GM19193 (cell line): ENCODE results near the gene AQP10.

ENCODE experiments used
- POLR2A ChIP-seq: IDR thresholded peaks from 4 replicates; pipeline ENCODE4 v1.6.1; 2011; ENCODE audit not compliant: insufficient read depth, insufficient read length; ENCODE audit errors: extremely low read depth

AQP10 gene

DNA sequence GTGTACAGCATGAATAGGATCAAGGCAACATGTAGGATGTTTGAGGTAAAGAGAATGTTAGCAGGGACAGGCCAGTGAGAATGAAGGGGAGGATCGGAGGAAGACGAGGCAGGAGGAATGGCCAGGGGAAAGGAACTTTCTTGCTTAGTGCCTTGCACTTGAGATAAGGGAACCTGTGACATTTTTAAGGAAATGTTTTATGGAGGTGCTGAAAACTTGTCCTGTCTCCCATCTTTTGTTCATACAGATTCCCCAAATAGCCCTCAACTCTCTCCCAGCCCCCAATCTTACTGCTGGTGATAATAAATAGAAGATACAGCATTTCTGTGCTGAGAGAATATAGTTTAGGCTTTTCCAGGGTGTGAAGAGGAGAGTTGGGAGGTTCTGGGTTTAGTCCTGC lies 18.0 kb downstream of the AQP10 start:
- TF ChIP-seq POLR2A, result no peak

DNA sequence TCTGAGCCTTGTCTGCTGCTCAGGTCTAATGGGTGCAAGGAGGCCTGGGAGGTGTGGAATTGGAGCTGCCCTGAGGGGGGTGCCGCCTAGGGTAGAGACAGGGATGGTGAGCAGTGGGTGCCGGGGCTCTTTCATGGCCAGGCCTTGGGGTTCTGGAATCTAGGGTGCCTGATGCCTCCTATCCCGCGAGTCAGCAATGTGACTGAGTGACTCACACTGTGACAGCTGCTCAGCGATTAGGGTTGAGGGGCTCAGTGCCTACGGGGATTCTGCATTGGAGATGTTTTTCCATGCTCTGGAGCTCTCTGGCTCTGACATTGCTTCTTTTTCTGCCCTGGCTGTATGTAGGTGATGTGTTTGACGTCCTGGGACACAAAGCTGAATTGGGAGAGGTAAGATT lies 21.2 kb downstream of the AQP10 start:
- TF ChIP-seq POLR2A, result no peak

DNA sequence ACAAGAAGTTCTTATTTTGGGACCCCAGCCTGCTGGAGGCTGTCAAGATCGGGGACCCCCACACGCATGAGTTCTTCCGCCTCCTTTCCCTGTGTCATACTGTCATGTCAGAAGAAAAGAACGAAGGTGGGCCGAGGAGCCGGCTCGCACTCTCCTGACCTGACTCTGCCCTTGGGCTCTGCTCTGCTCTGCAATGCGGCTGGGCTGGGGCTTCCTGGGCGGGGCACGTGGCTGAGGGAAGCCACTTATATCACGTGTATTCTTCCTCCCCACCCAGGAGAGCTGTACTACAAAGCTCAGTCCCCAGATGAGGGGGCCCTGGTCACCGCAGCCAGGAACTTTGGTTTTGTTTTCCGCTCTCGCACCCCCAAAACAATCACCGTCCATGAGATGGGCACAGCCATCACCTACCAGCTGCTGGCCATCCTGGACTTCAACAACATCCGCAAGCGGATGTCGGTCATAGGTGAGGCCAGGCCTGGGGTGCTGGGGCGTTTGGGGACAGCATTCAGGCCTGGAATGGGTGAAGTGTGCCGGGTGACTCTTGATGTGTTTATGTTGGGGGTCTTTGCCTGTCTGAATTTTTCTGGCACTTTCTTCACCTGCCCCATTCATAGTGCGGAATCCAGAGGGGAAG lies 22.1 kb downstream of the AQP10 start:
- no peak for TF ChIP-seq POLR2A

DNA sequence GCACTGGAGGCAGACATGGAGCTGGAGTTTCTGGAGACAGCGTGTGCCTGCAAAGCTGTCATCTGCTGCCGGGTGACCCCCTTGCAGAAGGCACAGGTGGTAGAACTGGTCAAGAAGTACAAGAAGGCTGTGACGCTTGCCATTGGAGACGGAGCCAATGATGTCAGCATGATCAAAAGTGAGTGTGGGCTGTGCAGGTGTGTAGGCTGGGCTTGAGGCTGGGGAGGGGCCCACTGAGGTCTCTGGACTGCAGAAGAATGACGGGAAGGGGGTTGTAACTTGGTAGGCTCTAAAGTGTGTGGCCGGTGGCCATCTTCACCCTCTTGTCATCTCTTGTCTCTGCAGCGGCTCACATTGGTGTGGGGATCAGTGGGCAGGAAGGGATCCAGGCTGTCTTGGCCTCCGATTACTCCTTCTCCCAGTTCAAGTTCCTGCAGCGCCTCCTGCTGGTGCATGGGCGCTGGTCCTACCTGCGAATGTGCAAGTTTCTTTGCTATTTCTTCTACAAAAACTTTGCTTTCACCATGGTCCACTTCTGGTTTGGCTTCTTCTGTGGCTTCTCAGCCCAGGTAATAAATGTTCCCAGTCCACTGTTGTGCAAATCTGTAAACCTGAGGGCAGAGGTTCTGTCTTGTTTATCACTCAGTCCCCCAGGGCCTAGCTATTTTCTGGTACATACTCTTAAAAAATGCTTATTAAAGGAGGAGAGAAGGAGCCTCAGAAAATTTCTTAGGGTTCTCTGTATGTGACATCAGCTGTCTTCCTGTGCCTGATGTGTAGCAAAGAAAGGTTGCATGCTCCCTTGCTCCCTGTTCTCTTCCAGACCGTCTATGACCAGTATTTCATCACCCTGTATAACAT lies 24.3 kb downstream of the AQP10 start:
- no peak for TF ChIP-seq POLR2A

DNA sequence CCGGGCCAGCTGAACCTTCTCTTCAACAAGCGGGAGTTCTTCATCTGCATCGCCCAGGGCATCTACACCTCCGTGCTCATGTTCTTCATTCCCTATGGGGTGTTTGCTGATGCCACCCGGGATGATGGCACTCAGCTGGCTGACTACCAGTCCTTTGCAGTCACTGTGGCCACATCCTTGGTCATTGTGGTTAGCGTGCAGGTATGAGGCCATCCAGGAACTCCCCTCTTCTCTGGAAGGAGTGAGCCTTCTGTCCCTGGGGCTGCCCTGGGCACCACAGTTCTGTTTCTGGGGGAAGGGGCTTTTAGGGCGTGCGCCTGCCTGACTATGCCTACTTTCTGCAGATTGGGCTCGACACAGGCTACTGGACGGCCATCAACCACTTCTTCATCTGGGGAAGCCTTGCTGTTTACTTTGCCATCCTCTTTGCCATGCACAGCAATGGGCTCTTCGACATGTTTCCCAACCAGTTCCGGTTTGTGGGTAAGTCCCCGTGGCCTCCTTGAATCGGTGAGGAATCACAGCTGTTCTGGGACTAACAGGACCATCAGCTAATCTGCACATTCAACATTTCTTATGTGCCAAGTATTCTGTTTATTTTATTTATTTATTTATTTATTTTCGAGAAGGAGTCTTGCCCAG lies 25.5 kb downstream of the AQP10 start:
- TF ChIP-seq POLR2A, result no peak

DNA sequence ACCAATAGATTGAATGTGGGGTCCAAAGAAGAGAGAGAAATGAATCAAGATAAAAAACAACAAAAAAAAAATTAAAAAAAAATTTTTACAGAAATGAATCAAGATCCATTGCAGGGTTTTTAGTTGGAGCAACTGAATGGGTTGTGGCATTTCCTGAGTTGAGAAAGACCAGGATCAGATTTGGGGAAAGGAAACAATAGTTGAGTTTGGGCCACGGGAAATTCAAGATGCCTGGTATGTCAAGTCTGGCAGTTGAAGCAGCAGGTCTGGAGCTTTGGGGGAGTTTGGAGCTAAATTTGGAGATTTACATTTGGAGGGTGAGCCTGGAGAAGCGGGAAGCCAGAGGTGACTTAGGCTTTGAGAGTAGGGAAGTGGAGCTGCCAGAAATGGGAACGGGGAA lies 27.1 kb downstream of the AQP10 start:
- no peak for TF ChIP-seq POLR2A

DNA sequence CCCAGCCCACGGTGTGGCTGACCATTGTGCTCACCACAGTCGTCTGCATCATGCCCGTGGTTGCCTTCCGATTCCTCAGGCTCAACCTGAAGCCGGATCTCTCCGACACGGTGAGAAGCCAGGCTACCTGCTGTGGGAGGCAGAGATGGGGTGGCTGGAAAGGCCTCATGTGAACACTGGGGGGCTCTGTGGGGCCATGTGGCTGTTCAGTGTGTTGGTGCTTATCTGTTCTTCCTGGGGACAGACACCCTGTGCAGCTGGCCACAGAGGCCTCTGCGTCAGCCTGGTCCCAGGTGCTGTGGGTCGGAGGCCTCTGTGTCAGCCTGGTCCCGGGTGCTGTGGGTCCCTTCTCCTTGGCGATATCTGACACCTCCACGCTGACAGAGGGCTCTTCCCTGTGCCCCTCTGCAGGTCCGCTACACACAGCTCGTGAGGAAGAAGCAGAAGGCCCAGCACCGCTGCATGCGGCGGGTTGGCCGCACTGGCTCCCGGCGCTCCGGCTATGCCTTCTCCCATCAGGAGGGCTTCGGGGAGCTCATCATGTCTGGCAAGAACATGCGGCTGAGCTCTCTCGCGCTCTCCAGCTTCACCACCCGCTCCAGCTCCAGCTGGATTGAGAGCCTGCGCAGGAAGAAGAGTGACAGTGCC lies 27.7 kb downstream of the AQP10 start:
- no peak for TF ChIP-seq POLR2A

DNA sequence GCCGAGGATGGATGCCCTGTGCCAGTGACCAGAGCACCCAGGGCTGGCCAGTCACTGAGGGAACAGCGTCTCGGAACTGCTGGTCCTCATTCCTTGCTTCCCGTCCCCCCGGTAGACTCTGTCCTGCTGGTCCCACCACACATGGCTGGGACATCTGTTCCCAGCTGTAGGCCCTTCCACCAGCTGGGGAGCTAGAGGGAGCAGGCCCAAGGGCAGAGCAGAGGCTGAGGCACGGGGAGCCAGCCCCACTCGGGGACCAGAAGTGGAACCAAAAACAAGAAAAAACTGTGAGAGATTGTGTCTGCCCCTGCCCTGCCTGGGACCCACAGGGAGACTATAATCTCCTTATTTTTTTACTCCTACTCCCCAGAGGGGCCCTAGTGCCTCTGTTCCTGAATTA lies 28.2 kb downstream of the AQP10 start:
- TF ChIP-seq POLR2A, result no peak

DNA sequence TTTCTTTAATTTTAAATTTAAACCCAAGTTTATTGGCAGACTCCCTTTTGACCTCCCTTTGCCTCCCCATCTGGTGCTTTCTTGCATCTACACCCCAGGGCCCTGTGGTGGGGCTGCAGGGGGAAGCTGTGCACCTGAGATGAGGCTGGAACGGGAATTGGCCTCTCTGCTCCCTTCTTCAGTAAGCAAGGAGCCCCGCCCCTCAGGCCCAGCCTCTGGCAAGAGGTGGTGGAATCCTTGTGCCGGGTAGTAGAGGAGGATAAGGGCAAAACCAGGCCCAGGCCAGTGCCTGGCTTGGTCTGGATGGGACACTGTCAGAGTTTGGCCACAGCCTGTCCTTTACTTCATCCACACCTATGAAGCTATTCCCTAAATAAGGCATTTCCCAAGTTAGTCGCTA lies 29.5 kb downstream of the AQP10 start:
- TF ChIP-seq POLR2A, result no peak

DNA sequence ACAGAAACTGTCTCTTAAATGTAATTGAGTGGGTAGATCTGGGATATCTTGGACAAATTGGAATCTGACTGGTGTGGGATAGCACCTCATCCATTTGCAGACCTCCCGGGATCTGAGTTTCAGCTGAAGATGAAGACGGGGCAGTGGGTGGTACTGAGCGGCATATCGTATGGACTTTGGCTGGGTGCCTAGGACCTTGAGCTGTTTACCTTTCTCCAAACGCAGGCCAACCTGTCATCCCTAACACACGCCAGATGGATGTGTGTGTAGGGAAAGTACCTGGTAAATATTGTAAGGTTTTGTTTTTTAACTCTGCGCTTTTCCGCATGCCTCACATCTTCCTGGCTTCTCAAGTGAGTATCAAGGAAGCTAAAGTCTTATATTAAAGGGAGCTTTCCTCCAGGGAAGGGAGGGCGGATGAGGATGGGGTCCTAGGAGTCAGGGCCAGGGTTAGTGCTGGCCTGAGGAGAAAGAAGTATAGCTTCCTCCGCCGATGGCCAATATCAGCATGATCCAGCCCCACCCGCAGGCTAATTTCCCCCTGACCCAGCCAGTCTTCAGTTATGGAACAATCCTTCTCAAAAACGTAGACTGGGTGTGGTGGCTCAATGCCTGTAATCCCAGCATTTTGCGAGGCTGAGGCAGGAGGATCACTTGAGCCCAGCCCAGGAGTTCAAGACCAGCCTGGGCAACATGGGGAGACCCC lies 30.6 kb downstream of the AQP10 start:
- no peak for TF ChIP-seq POLR2A

DNA sequence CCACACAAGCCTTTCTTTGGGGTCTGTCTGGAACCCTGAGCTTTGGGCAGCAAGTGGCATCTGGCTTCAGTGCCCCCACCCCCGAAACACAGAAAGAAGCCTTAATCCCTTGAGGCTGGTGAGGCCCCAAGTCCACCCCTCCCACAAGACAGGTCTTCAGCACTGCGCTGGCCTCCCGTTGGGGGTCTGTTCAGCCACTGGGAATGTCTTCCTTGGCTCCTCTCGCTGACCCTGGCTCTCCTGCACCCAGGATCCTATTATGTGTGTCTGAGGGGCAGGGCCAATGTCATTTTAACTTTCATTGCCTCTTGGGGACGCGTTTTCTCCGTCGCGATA lies 31.3 kb downstream of the AQP10 start:
- no peak for TF ChIP-seq POLR2A

DNA sequence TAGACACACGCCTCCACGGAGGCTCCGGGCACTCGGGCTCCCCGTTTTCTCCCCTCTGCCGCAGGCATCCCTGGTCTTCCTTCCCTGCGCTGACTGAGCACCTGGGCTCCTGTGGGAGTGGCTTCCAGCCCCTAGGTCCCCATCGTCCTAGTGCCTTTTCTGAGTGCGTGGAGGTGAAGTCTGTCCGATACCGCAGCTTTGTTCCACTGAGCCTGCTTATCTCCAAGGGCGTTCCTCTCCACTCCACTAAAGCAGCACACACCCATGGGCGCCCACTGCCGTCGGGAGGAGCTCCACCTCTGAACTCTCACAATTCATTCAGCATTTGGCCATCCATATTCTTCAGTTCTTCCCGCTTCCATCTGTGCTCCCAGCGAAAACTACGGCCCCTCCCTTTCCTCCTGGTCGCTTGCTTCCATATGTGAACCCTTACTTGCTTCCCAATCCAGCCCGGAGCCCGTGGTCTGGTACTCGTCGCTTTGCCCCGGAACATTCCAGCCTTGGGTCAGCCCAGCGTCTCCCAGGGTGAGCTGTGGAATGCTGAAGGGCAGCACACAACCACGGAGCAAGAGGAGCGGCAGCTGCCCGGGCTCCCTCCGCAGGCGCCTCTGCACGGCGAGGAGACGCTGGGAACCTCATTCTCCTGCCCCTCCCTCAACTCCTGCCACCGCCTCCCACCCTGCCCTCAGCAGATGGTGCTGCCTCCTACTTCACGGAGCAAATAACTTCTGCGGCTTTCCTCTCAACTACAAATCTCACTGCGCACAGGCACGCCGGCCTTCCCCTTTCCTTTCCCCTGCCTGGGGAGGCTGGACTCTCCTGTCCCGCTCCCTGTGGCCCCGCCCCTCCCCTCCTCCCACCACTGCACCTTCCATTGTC lies 31.9 kb downstream of the AQP10 start:
- TF ChIP-seq POLR2A, result no peak

DNA sequence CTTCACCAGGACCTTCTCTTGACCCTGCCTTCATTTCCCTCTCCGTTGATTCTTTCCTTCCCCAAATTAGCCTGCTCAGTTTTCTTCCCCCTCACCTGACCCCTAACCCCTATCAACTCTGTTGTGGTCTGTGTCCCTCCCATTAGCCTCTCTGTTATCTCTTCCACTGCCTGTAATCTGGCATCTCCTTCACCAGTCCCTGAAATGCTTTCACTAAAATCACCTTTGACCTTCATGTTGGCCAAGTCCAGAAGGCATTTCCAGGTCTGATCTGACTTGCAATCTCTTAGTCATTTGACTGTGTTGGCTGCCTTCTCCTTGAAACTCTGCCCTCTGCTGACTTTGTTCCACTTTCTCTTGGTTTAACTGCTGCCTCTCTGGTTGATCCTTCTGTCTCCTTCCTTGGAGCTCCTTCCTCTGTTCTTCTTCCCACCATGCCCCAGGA lies 32.6 kb downstream of the AQP10 start:
- TF ChIP-seq POLR2A, result no peak

DNA sequence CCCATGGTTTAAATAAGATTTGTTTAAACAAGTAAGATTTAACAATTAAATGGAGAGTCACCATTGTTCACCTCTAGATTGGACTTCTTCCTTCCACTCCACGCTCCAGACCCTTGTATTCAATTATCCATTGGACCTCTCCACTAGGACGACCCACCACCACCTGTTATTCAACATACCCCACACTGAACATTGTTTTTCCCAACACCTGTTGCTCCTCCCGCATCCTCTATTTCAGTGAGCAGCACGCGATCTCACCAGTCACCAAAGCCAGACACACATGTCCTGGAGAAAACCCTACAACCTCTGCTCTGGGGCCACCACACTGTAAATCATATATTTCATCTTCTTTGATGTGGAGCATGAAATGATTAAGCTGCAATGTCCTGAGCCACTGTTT lies 33.1 kb downstream of the AQP10 start:
- no peak for TF ChIP-seq POLR2A
